ENCODE measurements around the gene LTBR. TPM values are rescaled to one million over a fixed set of nuclear protein-coding genes. Genes with fewer than 3 reads are reported as not detected.

LTBR gene
- total RNA-seq, 1 donor from 2014 or later = 23.5 TPM

DNA sequence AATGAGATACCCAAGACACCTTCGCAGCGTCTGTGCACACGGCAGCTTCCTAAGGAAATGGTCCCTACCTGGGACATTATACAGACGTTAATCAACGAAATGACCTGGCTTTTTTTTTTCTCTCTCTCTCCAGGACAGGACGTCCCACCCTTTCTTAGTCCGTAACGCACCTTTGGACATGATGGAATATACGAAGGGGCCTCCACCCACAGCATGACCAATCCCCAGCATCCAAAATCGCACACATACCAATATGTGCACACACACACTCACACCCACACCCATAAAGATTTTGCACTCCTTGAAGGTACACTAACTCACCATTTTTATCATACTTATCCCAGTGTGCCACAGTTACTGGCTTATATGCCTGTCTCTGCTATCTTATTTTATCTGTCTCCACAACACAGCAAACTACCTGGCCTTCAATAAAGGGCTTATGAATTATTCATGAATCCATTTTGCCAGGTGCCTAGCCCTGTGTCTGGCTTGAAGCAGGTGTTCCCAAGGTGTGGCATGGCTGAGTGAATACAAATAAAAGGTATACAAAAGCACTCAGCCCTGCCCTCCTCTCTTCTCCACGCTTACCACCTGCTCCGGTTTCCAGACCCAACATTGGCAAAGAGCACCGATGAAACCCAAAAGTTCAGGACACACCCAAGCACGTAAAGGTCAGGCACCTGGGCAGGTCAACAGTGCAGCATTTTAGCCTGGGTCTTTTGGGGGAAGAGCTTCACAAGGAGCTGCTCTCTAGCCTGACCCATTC, 10.8 kb upstream of the LTBR start:
- H3K9me3 ChIP-seq (replicated peaks) = no peaks in the 10 kb centered on the region
- no peak overlapping the region for H3K4me3 ChIP-seq
- no peaks in the 10 kb centered on the region for H3K27me3 ChIP-seq (ENCODE audit: low read depth)
- peaks cover 25% of the 10 kb centered on the region for H3K4me1 ChIP-seq
- intact Hi-C loops (cut with micrococcal nuclease) = no loop called here
- DNase-seq = no peak
- TF ChIP-seq, protein P1, sequence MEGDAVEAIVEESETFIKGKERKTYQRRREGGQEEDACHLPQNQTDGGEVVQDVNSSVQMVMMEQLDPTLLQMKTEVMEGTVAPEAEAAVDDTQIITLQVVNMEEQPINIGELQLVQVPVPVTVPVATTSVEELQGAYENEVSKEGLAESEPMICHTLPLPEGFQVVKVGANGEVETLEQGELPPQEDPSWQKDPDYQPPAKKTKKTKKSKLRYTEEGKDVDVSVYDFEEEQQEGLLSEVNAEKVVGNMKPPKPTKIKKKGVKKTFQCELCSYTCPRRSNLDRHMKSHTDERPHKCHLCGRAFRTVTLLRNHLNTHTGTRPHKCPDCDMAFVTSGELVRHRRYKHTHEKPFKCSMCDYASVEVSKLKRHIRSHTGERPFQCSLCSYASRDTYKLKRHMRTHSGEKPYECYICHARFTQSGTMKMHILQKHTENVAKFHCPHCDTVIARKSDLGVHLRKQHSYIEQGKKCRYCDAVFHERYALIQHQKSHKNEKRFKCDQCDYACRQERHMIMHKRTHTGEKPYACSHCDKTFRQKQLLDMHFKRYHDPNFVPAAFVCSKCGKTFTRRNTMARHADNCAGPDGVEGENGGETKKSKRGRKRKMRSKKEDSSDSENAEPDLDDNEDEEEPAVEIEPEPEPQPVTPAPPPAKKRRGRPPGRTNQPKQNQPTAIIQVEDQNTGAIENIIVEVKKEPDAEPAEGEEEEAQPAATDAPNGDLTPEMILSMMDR (IDR thresholded peaks at IDR 0.05; ENCODE audit: borderline replicate concordance) = no peak
- H3K27ac ChIP-seq (replicated peaks) = no peak overlapping the region
- H3K36me3 ChIP-seq = no peaks in the 10 kb centered on the region

DNA sequence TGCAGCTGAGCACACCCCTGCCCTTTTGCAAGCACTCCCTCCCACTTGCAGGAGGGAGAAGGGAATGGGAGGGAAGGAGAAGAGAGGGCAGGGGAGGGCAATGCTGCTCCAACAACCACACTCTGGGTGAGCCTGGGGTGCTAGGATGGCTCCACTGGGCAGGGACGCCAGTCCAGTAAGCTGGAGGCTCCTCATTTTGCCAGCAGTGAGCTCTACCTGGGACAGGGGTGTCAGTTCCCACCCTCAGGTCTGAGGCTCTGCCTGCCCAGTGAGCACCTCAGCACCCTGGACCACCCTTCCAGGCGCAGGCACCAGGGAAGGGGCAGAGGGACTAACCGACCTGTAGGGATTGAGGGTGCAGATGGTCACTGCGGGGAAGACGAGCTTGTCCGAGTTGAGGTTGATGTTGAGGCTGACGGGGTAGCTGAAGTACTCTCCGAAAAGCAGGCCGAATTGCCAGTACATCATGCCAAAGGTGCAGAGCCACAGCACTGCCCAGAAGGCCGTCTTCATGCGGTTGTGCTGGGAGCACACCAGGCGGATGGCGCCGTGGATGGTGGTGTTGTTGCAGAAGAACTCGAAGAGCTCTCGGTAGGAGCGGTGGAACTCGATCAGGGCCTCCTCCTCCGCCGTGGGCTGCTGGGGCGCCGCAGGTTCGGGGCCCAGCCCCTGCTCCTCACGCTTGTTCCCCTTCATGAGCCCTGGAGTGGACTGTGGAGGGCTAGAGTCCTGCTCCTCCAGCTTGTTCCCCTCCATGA, 9.8 kb upstream of the LTBR start:
- Histone ChIP-seq H3K27ac (replicated peaks) (no peak overlapping the region), H3K4me1 (peaks cover 33% of the 10 kb centered on the region), H3K9me3 (replicated peaks) (no peaks in the 10 kb centered on the region), H3K4me3 (no peak overlapping the region), H3K27me3 (ENCODE audit: low read depth) (no peaks in the 10 kb centered on the region), H3K36me3 (no peaks in the 10 kb centered on the region)
- TF ChIP-seq, protein P1 (IDR thresholded peaks at IDR 0.05; ENCODE audit: borderline replicate concordance) = no peak
- DNase-seq = no peak
- intact Hi-C loops (cut with micrococcal nuclease) = no loop called here

DNA sequence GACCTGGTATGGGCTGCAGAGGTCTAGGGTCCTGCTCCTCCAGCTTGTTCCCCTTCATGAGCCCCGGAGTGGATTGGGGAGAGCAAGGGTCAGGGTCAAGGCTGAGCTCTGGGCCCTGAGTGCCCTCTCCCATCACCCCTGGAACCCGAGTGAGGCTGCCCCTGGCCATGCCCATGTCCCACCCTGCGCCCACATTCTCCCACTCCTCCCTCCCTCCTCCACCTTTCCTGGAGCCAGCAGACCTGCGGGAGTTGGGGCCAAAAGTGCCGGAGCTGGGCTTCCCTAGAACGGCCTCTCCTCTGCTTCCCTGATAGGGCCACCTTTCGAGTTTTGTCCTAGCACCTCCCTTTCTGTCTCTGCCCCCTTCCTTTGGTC, 9.2 kb upstream of the LTBR start:
- no peaks in the 10 kb centered on the region for H3K27me3 ChIP-seq (ENCODE audit: low read depth)
- no peak overlapping the region for H3K4me3 ChIP-seq
- no peak for DNase-seq
- TF ChIP-seq, protein P1 (IDR thresholded peaks at IDR 0.05; ENCODE audit: borderline replicate concordance) = no peak
- intact Hi-C loops (cut with micrococcal nuclease) = no loop called here
- no peaks in the 10 kb centered on the region for H3K9me3 ChIP-seq (replicated peaks)
- H3K4me1 ChIP-seq = peaks cover 33% of the 10 kb centered on the region
- no peaks in the 10 kb centered on the region for H3K36me3 ChIP-seq
- H3K27ac ChIP-seq (replicated peaks) = no peak overlapping the region

DNA sequence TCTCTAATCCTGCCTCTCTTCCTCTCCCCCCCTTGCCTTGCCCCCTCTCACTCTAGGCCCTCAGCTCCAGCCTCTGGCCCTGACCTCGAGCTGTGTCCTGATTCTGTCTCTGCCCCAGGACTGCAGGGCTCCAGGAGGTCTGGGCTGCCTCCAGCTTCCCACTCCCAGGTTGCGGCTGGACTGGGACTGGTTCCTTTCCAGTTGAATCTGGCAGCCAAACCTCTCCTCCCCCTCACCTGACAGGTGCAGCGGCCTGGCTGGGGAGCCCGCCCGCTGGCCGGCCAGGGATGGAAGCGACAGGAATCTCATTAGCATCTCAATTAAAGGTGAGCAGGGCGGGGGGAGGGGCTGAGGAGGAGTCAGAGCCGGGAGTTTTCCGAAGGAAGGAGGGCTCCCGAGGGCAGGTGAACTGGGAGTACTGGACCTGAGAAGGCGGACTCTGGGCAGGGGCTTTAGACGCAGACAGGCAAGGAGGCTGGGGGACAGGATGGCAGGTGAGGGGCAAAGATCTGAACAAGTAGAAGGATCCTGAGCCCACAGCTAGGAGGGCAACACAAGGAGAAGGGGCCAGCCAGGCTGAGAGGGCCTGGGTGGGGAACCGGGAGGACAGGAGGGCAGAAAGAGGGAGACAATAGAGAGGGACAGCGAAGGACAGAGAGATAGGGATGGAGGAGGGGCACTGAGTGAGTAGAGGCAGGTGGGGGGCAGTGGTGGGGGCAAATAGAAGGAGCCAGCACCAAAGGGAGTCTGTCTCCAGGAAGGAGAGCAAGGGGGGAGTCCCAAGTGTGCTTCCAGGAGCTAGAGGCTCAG, 8.5 kb upstream of the LTBR start, which contains the start of gene SCNN1A:
Gene SCNN1A, minus strand, starts transcription at position 295 of the 810 bp plus-strand sequence. CDS start 780 bp downstream, outside the sequence.
- H3K4me1 ChIP-seq = peaks cover 33% of the 10 kb centered on the region
- DNase-seq = no peak

More for the DNA sequence above, 8.5 kb upstream of the LTBR start, which contains the start of gene SCNN1A:
- no peaks in the 10 kb centered on the region for H3K36me3 ChIP-seq
- TF ChIP-seq, protein P1 (IDR thresholded peaks at IDR 0.05; ENCODE audit: borderline replicate concordance) = no peak
- no peaks in the 10 kb centered on the region for H3K27me3 ChIP-seq (ENCODE audit: low read depth)
- H3K4me3 ChIP-seq = no peak within 1 kb of the TSS
- no peaks in the 10 kb centered on the region for H3K9me3 ChIP-seq (replicated peaks)
- intact Hi-C loops (cut with micrococcal nuclease) = no loop called here
- peak within 1 kb of the TSS; percentile 66 for H3K27ac ChIP-seq (replicated peaks)

All from left ventricle myocardium inferior (tissue), 1 donor.